GM12872 (cell line): Measurements from ENCODE around the gene MYL5.

ENCODE experiments used
- TF ChIP-seq, protein P1 (sequence below): IDR thresholded peaks from 3 replicates; pipeline ENCODE4 v1.5.1; 2011; ENCODE audit warnings: low read depth, mild to moderate bottlenecking, low read length, moderate library complexity; ENCODE audit not compliant: insufficient read depth

MYL5 gene, protein sequence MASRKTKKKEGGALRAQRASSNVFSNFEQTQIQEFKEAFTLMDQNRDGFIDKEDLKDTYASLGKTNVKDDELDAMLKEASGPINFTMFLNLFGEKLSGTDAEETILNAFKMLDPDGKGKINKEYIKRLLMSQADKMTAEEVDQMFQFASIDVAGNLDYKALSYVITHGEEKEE

DNA sequence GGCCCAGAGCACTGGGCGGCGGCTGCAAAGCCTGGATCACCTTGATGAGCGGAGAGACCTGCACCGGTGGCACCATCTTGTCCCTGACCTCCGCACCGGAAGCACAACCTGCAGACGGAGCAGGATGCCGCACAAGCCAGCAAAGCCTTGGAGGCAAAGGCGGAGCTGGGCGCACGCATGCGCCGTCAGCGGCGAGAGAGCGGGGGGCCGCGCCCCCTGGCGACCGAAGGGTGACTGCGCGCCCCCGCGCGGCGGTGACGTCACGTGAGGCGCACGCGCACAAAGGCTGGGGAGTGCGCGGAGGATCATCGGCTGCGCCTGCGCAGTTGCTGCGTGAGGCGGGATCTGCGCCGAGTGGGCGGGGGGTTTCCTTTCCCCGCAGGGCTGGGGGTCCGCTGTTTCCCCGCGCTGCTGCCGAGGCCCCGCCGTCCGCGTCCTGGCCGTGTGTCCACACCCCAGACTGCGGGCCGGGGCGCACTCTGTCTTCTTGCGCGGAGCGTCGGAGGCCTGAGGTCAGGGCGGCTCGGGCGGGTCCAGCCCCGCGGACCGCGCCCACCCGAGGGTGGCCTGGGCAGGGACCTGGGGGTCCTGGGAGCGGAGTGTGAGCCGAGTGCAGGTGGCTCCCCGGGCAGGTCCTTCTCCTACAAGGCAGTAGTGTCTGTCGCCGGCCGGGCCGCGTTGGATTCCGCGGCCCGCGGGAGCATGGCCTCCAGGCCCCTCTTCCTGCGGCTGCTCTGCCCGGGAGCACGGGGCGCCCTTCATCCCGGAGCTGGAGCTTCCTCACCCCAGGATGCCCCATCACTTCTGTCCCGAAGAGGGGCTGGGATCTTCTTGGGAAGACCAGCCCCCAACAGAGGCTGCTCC is at the start of gene MYL5, which contains the start of gene ATP5ME:
TSS of gene MYL5 (plus strand) at position 371 of the 864 bp plus-strand sequence. CDS start 3,485 bp downstream, outside the sequence.
TSS of gene ATP5ME (minus strand) at position 105 of the 864 bp plus-strand sequence. CDS start at position 76, 29 bp downstream.
- TF ChIP-seq, protein P1, sequence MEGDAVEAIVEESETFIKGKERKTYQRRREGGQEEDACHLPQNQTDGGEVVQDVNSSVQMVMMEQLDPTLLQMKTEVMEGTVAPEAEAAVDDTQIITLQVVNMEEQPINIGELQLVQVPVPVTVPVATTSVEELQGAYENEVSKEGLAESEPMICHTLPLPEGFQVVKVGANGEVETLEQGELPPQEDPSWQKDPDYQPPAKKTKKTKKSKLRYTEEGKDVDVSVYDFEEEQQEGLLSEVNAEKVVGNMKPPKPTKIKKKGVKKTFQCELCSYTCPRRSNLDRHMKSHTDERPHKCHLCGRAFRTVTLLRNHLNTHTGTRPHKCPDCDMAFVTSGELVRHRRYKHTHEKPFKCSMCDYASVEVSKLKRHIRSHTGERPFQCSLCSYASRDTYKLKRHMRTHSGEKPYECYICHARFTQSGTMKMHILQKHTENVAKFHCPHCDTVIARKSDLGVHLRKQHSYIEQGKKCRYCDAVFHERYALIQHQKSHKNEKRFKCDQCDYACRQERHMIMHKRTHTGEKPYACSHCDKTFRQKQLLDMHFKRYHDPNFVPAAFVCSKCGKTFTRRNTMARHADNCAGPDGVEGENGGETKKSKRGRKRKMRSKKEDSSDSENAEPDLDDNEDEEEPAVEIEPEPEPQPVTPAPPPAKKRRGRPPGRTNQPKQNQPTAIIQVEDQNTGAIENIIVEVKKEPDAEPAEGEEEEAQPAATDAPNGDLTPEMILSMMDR, result peak; percentile 99

DNA sequence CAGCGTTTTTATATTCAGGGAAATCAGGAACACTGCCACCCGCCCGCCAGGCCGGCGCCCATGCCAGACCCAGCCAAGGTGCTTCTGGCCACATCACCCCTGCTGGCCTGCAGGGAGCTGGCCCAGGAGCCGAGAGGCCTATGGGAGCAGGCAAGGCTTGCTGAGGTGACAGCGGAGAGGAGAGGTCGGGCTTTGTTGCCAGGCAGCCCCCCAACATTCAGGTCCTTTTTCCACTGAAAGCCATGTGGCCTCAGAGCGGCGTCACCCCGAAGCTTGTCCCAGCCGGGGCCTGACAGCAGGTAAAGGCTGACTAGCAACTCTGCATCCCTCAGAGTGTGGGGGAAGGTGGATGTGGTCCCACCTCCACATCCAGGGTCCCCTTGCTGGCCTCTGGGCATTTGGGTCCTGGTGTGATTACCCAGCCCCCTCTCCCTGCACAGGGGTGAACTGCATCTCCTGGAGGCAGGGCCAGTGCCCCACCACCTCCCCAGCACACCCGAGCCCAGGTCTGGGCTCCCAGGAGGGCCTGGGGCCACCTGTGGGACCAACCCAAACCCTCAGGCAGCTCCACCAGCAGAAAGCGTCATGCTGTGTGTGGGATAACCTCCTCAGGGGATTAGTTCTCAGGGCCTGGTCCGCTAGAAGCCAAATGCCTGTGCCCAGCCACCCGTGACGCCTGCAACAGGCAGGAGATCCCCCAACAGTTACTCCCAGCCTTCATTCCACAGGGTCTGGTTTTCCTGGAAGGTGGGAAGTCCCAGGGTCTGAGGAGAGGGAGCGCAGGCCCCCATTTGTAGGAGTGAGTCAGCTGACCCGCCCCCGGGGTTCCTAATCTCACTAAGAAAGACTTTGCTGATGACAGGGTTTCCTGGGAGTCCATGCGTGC is 49.4 kb upstream of the MYL5 start, which contains the start of gene PDE6B:
TSS of gene PDE6B (plus strand) at position 869 of the 886 bp plus-strand sequence. CDS start 54 bp downstream, outside the sequence.
- TF ChIP-seq, protein P1, result no peak

- TF ChIP-seq, protein P1, result no peak
Observed at GRCh38 chr4:625631-626161, 48.6 kb upstream of the MYL5 start.

GRCh38 chr4:626201-627091 is 47.9 kb upstream of the MYL5 start:
- TF ChIP-seq, protein P1, result no peak

DNA sequence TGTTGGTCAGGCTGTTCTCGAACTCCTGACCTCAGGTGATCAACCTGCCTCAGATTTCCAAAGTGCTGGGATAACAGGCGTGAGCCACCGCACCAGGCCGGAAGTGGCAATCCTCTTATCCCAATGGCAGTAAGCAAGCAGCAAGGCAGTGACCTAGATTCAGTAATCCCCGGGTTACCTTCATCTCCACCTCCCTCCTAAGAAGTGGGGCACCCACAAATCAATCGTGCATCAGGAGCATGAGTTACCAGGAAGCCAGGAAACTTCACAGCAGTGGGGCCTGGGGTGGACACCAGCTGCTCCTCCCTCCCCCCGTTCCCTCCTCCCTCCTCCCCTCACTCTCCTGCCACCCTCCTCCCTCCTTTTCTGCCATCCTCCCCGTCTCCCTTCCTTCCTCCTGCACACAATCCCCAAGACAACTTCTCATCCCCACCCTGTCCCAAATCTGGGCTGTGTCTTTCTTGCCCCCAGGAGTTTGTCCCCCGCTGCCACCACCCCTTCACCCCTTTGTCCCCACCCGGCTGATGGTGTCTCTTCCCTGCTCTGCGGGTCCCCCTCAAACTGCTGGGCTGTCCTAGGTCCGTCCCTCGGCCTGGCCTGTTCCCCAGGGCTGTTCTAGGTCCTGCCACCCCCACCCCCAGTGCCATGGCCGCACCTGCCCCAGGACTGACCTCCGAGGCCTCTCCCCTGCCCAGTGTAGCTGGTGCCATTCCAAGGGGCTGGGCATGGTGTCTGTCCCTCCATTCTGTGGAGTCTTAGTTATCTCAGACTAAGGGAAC is 46.8 kb upstream of the MYL5 start:
- TF ChIP-seq, protein P1, result no peak

GRCh38 chr4:628311-628741 is 46.0 kb upstream of the MYL5 start:
- TF ChIP-seq, protein P1, result no peak
